Measurements from ENCODE around the gene TNIP2.

TNIP2 gene

GRCh38 chr4:2755821-2756690 is at the start of gene TNIP2:
TNIP2 (minus strand) TSS chr4:2756336; CDS start chr4:2756289, 47 bp downstream.
- no peak for DNase-seq

- no peak for DNase-seq
Measured at GRCh38 chr4:2804973-2805501, 48.9 kb upstream of the TNIP2 start.

- no peak for DNase-seq
Measured at GRCh38 chr4:2804449-2804972, 48.4 kb upstream of the TNIP2 start.

GRCh38 chr4:2803624-2804448 is 47.7 kb upstream of the TNIP2 start:
- no peak for DNase-seq

- no peak for DNase-seq
Measured at GRCh38 chr4:2802618-2803531, 46.7 kb upstream of the TNIP2 start.

GRCh38 chr4:2800691-2801596 is 44.8 kb upstream of the TNIP2 start:
- no peak for DNase-seq

- no peak for DNase-seq
Measured at GRCh38 chr4:2799971-2800690, 44.0 kb upstream of the TNIP2 start.

GRCh38 chr4:2799224-2799911 is 43.2 kb upstream of the TNIP2 start:
- no peak for DNase-seq

GRCh38 chr4:2798399-2799223 is 42.5 kb upstream of the TNIP2 start:
- DNase-seq: no peak

GRCh38 chr4:2797545-2798305 is 41.6 kb upstream of the TNIP2 start:
- DNase-seq: peak; percentile 8

GRCh38 chr4:2796849-2797544 is 40.9 kb upstream of the TNIP2 start:
- DNase-seq: no peak

- DNase-seq: no peak
Measured at GRCh38 chr4:2795893-2796848, 40.0 kb upstream of the TNIP2 start.

GRCh38 chr4:2795300-2795892 is 39.3 kb upstream of the TNIP2 start:
- no peak for DNase-seq

GRCh38 chr4:2794486-2795299 is 38.6 kb upstream of the TNIP2 start:
- peak; percentile 5 for DNase-seq
